Heart right ventricle (tissue), 16 donors: Measurements from ENCODE around the gene PSMB1. TPM values are rescaled to one million over a fixed set of nuclear protein-coding genes. Genes with fewer than 3 reads are reported as not detected.

ENCODE experiments used
- ATAC-seq, 8 donors: fragments of 200-7000 bp; cut with Tn5 transposase; one replicate each; pipeline ENCODE4 v1.9.1; 2020; ENCODE audit warnings: mild to moderate bottlenecking in 8 of 8, moderate library complexity in 8 of 8, moderate number of reproducible peaks in 1 of 8
- DNase-seq, 2 donors: peaks; one replicate each; pipeline ENCODE4 v3.0.0-alpha.2; 2020
- H3K27ac ChIP-seq, 10 donors: fragments of 200-600 bp; sonication (generic) in 2 of 10; one replicate each; pipeline versions ENCODE4 v1.5.0 to v1.8.0; 2020 to 2022; ENCODE audit warnings: mild to moderate bottlenecking in 3 of 10
- H3K27me3 ChIP-seq, 7 donors: fragments of 200-600 bp; one replicate each; pipeline ENCODE4 v1.8.0; 2021 to 2022; ENCODE audit warnings: mild to moderate bottlenecking in 2 of 7
- H3K36me3 ChIP-seq, 9 donors: fragments of 200-600 bp; sonication (generic) in 1 of 9; one replicate each; pipeline versions ENCODE4 v1.5.0 to v1.8.0; 2020 to 2022; ENCODE audit warnings: mild to moderate bottlenecking in 2 of 9
- H3K4me1 ChIP-seq, 9 donors: fragments of 200-600 bp; sonication (generic) in 1 of 9; one replicate each; pipeline versions ENCODE4 v1.5.0 to v1.8.0; 2020 to 2022; ENCODE audit warnings: mild to moderate bottlenecking in 4 of 9
- H3K4me3 ChIP-seq, 10 donors: fragments of 200-600 bp; sonication (generic) in 2 of 10; one replicate each; pipeline versions ENCODE4 v1.5.0 to v1.8.0; 2020 to 2022; ENCODE audit warnings: mild to moderate bottlenecking in 7 of 10, moderate library complexity in 2 of 10
- H3K9me3 ChIP-seq, 11 donors: fragments of 200-600 bp in 10 of 11; sonication (generic) in 2 of 11; one replicate each; pipeline versions ENCODE4 v1.5.0 to v1.8.0; 2013 to 2022; ENCODE audit warnings: mild to moderate bottlenecking in 2 of 11, control low read depth in 1 of 11, moderate library complexity in 1 of 11
- WGBS, 2 donors: extraction: QIAGEN DNeasy Blood & Tissue Kit; methylation state at CpG; one replicate each; pipeline ENCODE4 v1.1.7; 2013; ENCODE audit warnings: inconsistent platforms in 1 of 2; 5-methylcytosine and 5-hydroxymethylcytosine counted together
- intact Hi-C, 10 donors: fragments of 100-400 bp; cut with DNase I; formaldehyde crosslinking; loops; one replicate each; pipeline versions ENCODE4 v1.11.1 to v1.14.2; 2022
- long read RNA-seq, 3 donors: library from polyadenylated mRNA; unstranded; transcript quantifications; one replicate each; pipeline ENCODE4 v2.0.0, GENCODE V29; 2020 to 2021
- polyA plus RNA-seq, 2 donors: library from polyadenylated mRNA; stranded (reverse); fragments of 200-250 nt; gene quantifications; one replicate each; pipeline ENCODE4 v1.2.3, GENCODE V29; 2013
- total RNA-seq, 10 donors: library from RNA; stranded (reverse); fragmentation: NEBNext Ultra II Directional in 3 of 10; extraction: Animal tissue kit (Norgen Biotek cat#: 25700) in 3 of 10; gene quantifications; one replicate each; pipeline versions ENCODE4 v1.2.1 to v1.2.4, GENCODE V29; 2021 to 2023
- TF ChIP-seq, protein P1 (sequence below), 9 donors: fragments of 200-600 bp; sonication (generic) in 2 of 9; IDR thresholded peaks; one replicate each; pipeline versions ENCODE4 v1.5.0 to v1.8.0; 2021 to 2022; ENCODE audit warnings: antibody characterized with exemption in 9 of 9, mild to moderate bottlenecking in 5 of 9, moderate library complexity in 1 of 9
- donor health status: Arrhythmogenic right ventricular cardiomyopathy.
- donor health status: ischemic (EF 13 %, LVEDD 7.1; RV severe dilation, severe dysfunction).
- donor health status: healthy with polysubstance abuse.
- donor health status: DM: no; HTN: yes; CAD: no.
- donor health status: DM: no; HTN: no; CAD: no.
- donor health status: ischemic (EF 25% LVEDD 6.9; RV normal size, moderate dysfunction).
- donor health status: ischemic (EF 25% LVEDD 5.7; RV mildly dilated, moderate dysfunction).
- donor health status: healthy.
- donor health status: DM: yes; HTN: yes; CAD: no.
- donor health status: Ischemic cardiomyopathy.
- donor health status: ischemic (EF 35%, LVEDD 5.7; RV mildly dilated, moderate dysfunction).
- donor health status: nonischemic (EF 11% LVEDD 7.7; RV severe dilation, severe dysfunction).
- donor health status: DM: yes; HTN: yes; CAD: no.
- donor health status: PGD.
- donor health status: ischemic (EF 29% LVEDD 5.4; RV normal size, mild dysfunction).
- donor health status: nonischemic (EF 23%, LVEDD 6.1; RV moderate dilation, normal function).

PSMB1 gene
- total RNA-seq (100 to 1,000 TPM; 117 to 173 (median 137) TPM), polyA plus RNA-seq (100 to 1,000 TPM; 226 to 309 TPM)
- long read RNA-seq, donor 1, transcript PSMB1-201 (6 exons, 928 nt): major isoform, 75 of 121 reads
- long read RNA-seq, donor 1, partial matches to known transcripts: 36 of 121 reads
- long read RNA-seq, donor 1, other reads (novel, unspliced or antisense): 8 of 121 reads
- long read RNA-seq, donor 2, transcript PSMB1-201 (6 exons, 928 nt): major isoform, 81 of 141 reads
- long read RNA-seq, donor 2, partial matches to known transcripts: 47 of 141 reads
- long read RNA-seq, donor 2, other reads (novel, unspliced or antisense): 10 of 141 reads
- long read RNA-seq, donor 3, transcript PSMB1-201 (6 exons, 928 nt): major isoform, 52 of 54 reads
- long read RNA-seq, donor 3, partial matches to known transcripts: 0 of 54 reads
- long read RNA-seq, donor 3, other reads (novel, unspliced or antisense): 1 of 54 reads

DNA sequence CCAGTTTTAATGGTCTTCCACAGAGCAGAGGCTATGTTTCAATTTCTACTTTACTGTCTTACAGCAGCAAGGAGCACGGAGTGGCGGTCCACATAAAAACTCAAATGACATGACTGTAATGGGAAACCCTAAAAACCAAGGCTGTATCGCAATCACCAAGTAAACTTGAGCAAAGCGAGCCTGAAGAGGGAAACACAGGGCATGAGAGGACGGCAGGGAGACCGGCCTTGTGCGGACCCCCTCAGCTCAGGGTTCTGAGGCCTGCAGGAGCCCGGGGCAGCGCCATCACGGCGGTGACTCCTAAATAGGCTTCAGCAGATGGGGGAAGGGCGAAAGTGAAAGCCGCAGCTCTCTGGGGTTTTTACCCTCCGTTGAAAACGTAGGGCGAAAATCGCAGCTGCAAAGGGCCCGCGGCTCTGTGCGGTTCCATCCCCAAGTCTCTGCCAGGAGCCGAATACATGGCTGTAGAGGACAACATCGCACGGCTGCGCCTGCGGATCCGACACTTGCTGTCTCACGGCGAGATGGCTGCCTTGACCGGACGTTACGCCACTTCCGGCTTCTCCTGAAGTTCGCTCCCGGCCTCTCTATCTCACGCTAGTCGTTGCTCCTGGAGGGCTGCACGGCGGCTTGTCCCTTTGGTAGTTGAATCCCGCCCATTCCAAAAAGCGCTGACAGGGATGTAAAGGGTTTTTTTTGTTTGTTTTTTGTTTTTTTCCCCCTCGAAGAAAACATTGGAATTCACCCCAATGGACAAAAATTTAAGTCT lies at the start of gene PSMB1:
Gene PSMB1, minus strand, starts transcription at position 543 of the 769 bp plus-strand sequence. Its CDS starts 65 bp downstream, at position 478.
- WGBS, 2 donors: 0% methylated on average over 41 of the region's 41 CpGs
- TF ChIP-seq, protein P1, sequence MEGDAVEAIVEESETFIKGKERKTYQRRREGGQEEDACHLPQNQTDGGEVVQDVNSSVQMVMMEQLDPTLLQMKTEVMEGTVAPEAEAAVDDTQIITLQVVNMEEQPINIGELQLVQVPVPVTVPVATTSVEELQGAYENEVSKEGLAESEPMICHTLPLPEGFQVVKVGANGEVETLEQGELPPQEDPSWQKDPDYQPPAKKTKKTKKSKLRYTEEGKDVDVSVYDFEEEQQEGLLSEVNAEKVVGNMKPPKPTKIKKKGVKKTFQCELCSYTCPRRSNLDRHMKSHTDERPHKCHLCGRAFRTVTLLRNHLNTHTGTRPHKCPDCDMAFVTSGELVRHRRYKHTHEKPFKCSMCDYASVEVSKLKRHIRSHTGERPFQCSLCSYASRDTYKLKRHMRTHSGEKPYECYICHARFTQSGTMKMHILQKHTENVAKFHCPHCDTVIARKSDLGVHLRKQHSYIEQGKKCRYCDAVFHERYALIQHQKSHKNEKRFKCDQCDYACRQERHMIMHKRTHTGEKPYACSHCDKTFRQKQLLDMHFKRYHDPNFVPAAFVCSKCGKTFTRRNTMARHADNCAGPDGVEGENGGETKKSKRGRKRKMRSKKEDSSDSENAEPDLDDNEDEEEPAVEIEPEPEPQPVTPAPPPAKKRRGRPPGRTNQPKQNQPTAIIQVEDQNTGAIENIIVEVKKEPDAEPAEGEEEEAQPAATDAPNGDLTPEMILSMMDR (IDR thresholded peaks at IDR 0.05): no peak

DNA sequence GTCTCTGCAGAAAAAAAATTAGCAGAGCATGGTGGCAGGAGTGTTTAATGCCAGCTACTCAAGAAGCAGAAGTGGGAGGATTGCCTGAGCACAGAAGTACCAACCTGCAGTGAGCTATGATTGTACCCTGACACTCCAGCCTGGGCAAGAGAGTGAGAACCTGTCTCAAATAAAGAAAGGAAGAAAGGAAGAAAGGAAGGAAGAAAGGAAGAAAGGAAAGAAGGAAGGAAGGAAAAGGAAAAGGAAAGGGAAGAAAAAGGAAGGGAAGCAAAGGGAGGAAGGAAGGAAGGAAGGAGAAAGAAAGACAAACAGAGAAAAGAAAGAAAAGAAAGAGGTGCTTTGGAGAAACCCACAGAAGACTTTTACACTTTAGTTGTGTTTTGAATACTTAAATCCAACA lies 44.2 kb upstream of the PSMB1 start:
- intact Hi-C loops: no loop called here
- no peak overlapping the region for H3K4me3 ChIP-seq
- TF ChIP-seq, protein P1 (IDR thresholded peaks at IDR 0.05): no peak
- H3K4me1 ChIP-seq: no peaks in the 10 kb centered on the region
- H3K27me3 ChIP-seq: peaks cover 0 to 19% (median 3%) of the 10 kb centered on the region in 7 donors
- peaks cover 0 to 14% (median 0%) of the 10 kb centered on the region in 11 donors for H3K9me3 ChIP-seq
- no peaks in the 10 kb centered on the region for H3K36me3 ChIP-seq
- no peak for DNase-seq
- H3K27ac ChIP-seq: no peak overlapping the region
- no peak for ATAC-seq

More for the DNA sequence above, at the start of gene PSMB1:
- H3K27ac ChIP-seq: peak within 1 kb of the TSS; percentile 88 to 97 (median 94)
- no peaks in the 10 kb centered on the region for H3K9me3 ChIP-seq
- ATAC-seq: peak; percentile 85 to 96 (median 92)
- H3K27me3 ChIP-seq: no peaks in the 10 kb centered on the region
- intact Hi-C loops: loop anchor here in 5 of 10 donors (5.0 to 10.0 kb wide), 3 partner anchors 798 to 1338 kb away; partner anchors contain the start of genes DYNLT2 (in 5 of the 5) and ERMARD (in 5 of the 5)
- peaks cover 0 to 42% (median 9%) of the 10 kb centered on the region in 9 donors for H3K36me3 ChIP-seq
- peak within 1 kb of the TSS; percentile 73 to 94 (median 88) for H3K4me3 ChIP-seq
- peaks cover 8 to 65% (median 58%) of the 10 kb centered on the region in 9 donors for H3K4me1 ChIP-seq
- peak; percentile 92 to 96 for DNase-seq

DNA sequence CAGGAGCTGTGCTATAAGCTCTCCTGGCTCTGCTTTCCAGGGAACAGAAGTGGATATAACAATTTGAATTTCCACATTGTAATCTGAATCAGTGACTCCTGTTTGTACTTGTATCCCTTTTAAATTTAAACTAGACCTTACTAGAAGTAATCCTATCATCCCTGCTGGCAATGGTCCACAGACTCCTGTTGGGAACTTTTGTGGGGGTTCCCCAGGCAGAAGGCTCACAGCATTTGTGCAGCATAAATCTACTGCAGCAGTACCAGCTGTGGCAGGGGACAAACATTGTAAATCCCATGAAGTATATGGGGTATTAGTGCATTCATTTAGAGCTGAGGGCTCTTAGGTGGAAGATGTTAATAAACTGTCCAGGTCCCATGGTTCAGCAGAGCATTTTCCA lies 43.3 kb upstream of the PSMB1 start:
- peaks cover 0 to 21% (median 1%) of the 10 kb centered on the region in 11 donors for H3K9me3 ChIP-seq
- H3K4me1 ChIP-seq: no peaks in the 10 kb centered on the region
- no peak overlapping the region for H3K4me3 ChIP-seq
- H3K36me3 ChIP-seq: no peaks in the 10 kb centered on the region
- H3K27me3 ChIP-seq: peaks cover 0 to 16% (median 0%) of the 10 kb centered on the region in 7 donors
- TF ChIP-seq, protein P1 (IDR thresholded peaks at IDR 0.05): no peak
- H3K27ac ChIP-seq: no peak overlapping the region
- ATAC-seq: no peak
- no peak for DNase-seq
- intact Hi-C loops: no loop called here

DNA sequence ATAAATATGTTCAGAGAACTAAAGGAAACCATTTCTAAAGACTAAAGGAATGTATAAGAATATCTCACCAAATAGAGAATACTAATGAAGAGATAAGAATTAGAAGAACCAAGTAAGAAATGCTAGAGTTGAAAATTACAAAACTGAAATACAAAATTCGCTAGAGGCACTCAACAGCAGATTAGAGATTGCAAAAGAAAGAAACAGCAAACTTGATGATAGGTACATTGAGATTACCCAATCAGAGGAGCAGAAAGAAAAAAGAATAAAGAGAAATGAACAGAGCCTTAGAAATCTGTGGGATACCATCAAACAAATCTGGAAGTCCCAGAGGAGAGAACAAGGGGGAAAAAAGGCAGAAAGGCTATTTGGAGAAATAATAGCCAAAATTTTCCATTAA lies 37.6 kb upstream of the PSMB1 start:
- intact Hi-C loops: no loop called here
- Histone ChIP-seq H3K4me1 (peaks cover 0 to under 1% (median 0%) of the 10 kb centered on the region in 9 donors), H3K4me3 (no peak overlapping the region)

More for the DNA sequence above, 37.6 kb upstream of the PSMB1 start:
- Histone ChIP-seq H3K27me3 (peaks cover 0 to 7% (median 0%) of the 10 kb centered on the region in 7 donors), H3K9me3 (peaks cover 0 to 35% (median 11%) of the 10 kb centered on the region in 11 donors), H3K27ac (no peak overlapping the region), H3K36me3 (no peaks in the 10 kb centered on the region)
- 71 to 76% methylated on average over 1 of the region's 1 CpG for WGBS, 2 donors
- DNase-seq: no peak
- TF ChIP-seq, protein P1 (IDR thresholded peaks at IDR 0.05): no peak
- ATAC-seq: no peak
